HepG2 (cell line): ENCODE measurements around the gene OSBPL2. TPM values are rescaled to one million over a fixed set of nuclear protein-coding genes. Genes with fewer than 3 reads are reported as not detected.

Source experiments
- JUN ChIP-seq: sonication (generic); formaldehyde crosslinking; IDR thresholded peaks from 2 replicates; pipeline ENCODE4 v1.4.0; 2020; ENCODE audit warnings: mild to moderate bottlenecking, missing genetic modification reagents
- KAT7 ChIP-seq: IDR thresholded peaks from 2 replicates; pipeline ENCODE4 v1.6.1; 2018; ENCODE audit warnings: borderline replicate concordance, missing compliant biosample characterization
- MAX ChIP-seq: IDR thresholded peaks from 2 replicates; pipeline ENCODE4 v1.6.1; 2012; ENCODE audit warnings: inconsistent platforms
- MXD4 ChIP-seq: IDR thresholded peaks from 2 replicates; pipeline ENCODE4 v1.6.1; 2016; ENCODE audit warnings: mild to moderate bottlenecking, missing biosample characterization, missing genetic modification reagents
- PCBP2 ChIP-seq: fragments of 200-400 bp; formaldehyde crosslinking; optimal IDR thresholded peaks from 2 replicates; pipeline ENCODE3; 2018; ENCODE audit warnings: low read length, low read depth; ENCODE audit not compliant: poor library complexity, severe bottlenecking
- SIX1 ChIP-seq: sonication (generic); formaldehyde crosslinking; IDR thresholded peaks from 2 replicates; pipeline ENCODE4 v1.4.0; 2020; ENCODE audit warnings: missing genetic modification reagents, borderline replicate concordance
- SSRP1 ChIP-seq: IDR thresholded peaks from 2 replicates; pipeline ENCODE4 v1.6.1; 2016; ENCODE audit warnings: control low read depth
- ZFP41 ChIP-seq: sonication (generic); formaldehyde crosslinking; IDR thresholded peaks from 2 replicates; pipeline ENCODE4 v1.4.0; 2020; ENCODE audit warnings: mild to moderate bottlenecking, missing genetic modification reagents, borderline replicate concordance
- ZNF318 ChIP-seq: sonication (generic); formaldehyde crosslinking; IDR thresholded peaks from 2 replicates; pipeline ENCODE4 v1.4.0; 2020; ENCODE audit warnings: mild to moderate bottlenecking, missing genetic modification reagents
- ZNF512B ChIP-seq: sonication (generic); formaldehyde crosslinking; IDR thresholded peaks from 2 replicates; pipeline ENCODE4 v1.5.1; 2020; ENCODE audit warnings: missing genetic modification reagents, mild to moderate bottlenecking, borderline replicate concordance
- ZNF567 ChIP-seq: sonication (generic); formaldehyde crosslinking; IDR thresholded peaks from 2 replicates; pipeline ENCODE4 v1.8.1; 2023; ENCODE audit warnings: mild to moderate bottlenecking, missing genetic modification reagents, borderline replicate concordance
- ZNF607 ChIP-seq: sonication (generic); formaldehyde crosslinking; IDR thresholded peaks from 2 replicates; pipeline ENCODE4 v1.5.1; 2020; ENCODE audit warnings: missing genetic modification reagents, mild to moderate bottlenecking, borderline replicate concordance
- ZNF724P ChIP-seq: sonication (generic); formaldehyde crosslinking; IDR thresholded peaks from 2 replicates; pipeline ENCODE4 v1.8.0; 2022; ENCODE audit warnings: missing genetic modification reagents, borderline replicate concordance
- ZNF740 ChIP-seq: sonication (generic); formaldehyde crosslinking; IDR thresholded peaks from 2 replicates; pipeline ENCODE4 v1.4.0; 2020; ENCODE audit warnings: missing genetic modification reagents
- polyA plus RNA-seq, 8 experiments: library from polyadenylated mRNA; depleted of rRNA in 3 of 8; stranded (reverse) in 7 of 8; unstranded in 1 of 8; fragments of >200 nt; fragmentation: Illumina TruSeq in 4 of 8; extraction: Trizol in 4 of 8; gene quantifications; 2 replicates each; pipeline versions ENCODE4 v1.2.1 to v1.2.3, GENCODE V29; 2011 to 2016; ENCODE audit warnings: low read depth in 4 of 8, missing spikeins in 1 of 8, mixed read lengths in 1 of 8; ENCODE audit not compliant: insufficient read depth in 1 of 8
- total RNA-seq, 5 experiments: library from RNA; depleted of rRNA; stranded (reverse); fragments of >200 nt; fragmentation: Illumina TruSeq; extraction: Trizol; gene quantifications; 2 replicates each; pipeline ENCODE4 v1.2.3, GENCODE V29; 2016; ENCODE audit warnings: low read depth in 1 of 5
- TF ChIP-seq, protein P1 (sequence below): sonication (generic); formaldehyde crosslinking; IDR thresholded peaks from 2 replicates; pipeline ENCODE4 v1.5.0; 2020; ENCODE audit warnings: mild to moderate bottlenecking, missing genetic modification reagents, moderate library complexity

OSBPL2 gene
- total and polyA plus RNA-seq, 2 of the 13 experiments (the other 11 are each of a cell fraction or from before 2014, with no cell fraction given), result 18.5 to 37.4 TPM

- TF ChIP-seq ZNF740 (no peak; the same call in 1 of the 2 replicates), JUN (CRISPR knock-in tag) (peak; percentile 21; the same call in 1 of the 2 replicates), ZNF607 (CRISPR knock-in tag) (peak; percentile 93), ZNF724P (peak; percentile 94; the same call in 1 of the 2 replicates), SIX1 (CRISPR knock-in tag) (no peak), MAX (peak; percentile 72; the same call in 1 of the 2 replicates), ZFP41 (CRISPR knock-in tag) (no peak), MXD4 (CRISPR knock-in tag) (peak; percentile 93), KAT7 (CRISPR knock-in tag) (no peak), PCBP2 (no peak), ZNF318 (0 out of 2 replicates have a peak, but pooled peaks have one; percentile 75), SSRP1 (CRISPR knock-in tag) (no peak), ZNF567 (CRISPR knock-in tag) (no peak), ZNF512B (CRISPR knock-in tag) (no peak)
- TF ChIP-seq, protein P1, sequence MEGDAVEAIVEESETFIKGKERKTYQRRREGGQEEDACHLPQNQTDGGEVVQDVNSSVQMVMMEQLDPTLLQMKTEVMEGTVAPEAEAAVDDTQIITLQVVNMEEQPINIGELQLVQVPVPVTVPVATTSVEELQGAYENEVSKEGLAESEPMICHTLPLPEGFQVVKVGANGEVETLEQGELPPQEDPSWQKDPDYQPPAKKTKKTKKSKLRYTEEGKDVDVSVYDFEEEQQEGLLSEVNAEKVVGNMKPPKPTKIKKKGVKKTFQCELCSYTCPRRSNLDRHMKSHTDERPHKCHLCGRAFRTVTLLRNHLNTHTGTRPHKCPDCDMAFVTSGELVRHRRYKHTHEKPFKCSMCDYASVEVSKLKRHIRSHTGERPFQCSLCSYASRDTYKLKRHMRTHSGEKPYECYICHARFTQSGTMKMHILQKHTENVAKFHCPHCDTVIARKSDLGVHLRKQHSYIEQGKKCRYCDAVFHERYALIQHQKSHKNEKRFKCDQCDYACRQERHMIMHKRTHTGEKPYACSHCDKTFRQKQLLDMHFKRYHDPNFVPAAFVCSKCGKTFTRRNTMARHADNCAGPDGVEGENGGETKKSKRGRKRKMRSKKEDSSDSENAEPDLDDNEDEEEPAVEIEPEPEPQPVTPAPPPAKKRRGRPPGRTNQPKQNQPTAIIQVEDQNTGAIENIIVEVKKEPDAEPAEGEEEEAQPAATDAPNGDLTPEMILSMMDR (CRISPR knock-in tag), result no peak
Measured at GRCh38 chr20:62219992-62220665, 18.2 kb upstream of the OSBPL2 start, which contains the start of gene HRH3 (continued).
